A673 (cell line): ENCODE measurements around the gene KRT10.

Experiments
- EZH2 ChIP-seq: fragments of 200-600 bp; sonication (generic); IDR thresholded peaks from 2 replicates; pipeline ENCODE4 v1.6.1; 2017; ENCODE audit warnings: borderline replicate concordance, low read depth, mild to moderate bottlenecking, mixed read lengths, antibody characterized with exemption, low read length; ENCODE audit not compliant: poor library complexity, severe bottlenecking
- TF ChIP-seq, protein P1 (sequence below): fragments of 300-800, 200-600 bp; sonication (generic); conservative IDR thresholded peaks from 2 replicates; pipeline ENCODE4 v1.5.1; 2017; ENCODE audit warnings: low read depth, mild to moderate bottlenecking, antibody characterized with exemption, low read length, moderate library complexity, mixed read lengths

- TF ChIP-seq, protein P1, sequence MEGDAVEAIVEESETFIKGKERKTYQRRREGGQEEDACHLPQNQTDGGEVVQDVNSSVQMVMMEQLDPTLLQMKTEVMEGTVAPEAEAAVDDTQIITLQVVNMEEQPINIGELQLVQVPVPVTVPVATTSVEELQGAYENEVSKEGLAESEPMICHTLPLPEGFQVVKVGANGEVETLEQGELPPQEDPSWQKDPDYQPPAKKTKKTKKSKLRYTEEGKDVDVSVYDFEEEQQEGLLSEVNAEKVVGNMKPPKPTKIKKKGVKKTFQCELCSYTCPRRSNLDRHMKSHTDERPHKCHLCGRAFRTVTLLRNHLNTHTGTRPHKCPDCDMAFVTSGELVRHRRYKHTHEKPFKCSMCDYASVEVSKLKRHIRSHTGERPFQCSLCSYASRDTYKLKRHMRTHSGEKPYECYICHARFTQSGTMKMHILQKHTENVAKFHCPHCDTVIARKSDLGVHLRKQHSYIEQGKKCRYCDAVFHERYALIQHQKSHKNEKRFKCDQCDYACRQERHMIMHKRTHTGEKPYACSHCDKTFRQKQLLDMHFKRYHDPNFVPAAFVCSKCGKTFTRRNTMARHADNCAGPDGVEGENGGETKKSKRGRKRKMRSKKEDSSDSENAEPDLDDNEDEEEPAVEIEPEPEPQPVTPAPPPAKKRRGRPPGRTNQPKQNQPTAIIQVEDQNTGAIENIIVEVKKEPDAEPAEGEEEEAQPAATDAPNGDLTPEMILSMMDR, result no peak
- TF ChIP-seq EZH2, result no peak
These were observed 28.6 kb downstream of the KRT10 start for GRCh38 chr17:40793832-40794231.
